Transverse colon (tissue), 4 donors: ENCODE measurements around the gene CD3E. TPM values are rescaled to one million over a fixed set of nuclear protein-coding genes. Genes with fewer than 3 reads are reported as not detected.

Source experiments
- DNase-seq: peaks from one replicate; pipeline ENCODE4 v3.0.0-alpha.2; 2019
- H3K27ac ChIP-seq, 4 donors: fragments of 200-600 bp; sonication (generic); 2 replicates each; pipeline ENCODE4 v1.5.1; 2016 to 2018; ENCODE audit warnings: inconsistent platforms in 4 of 4
- H3K27me3 ChIP-seq: fragments of 200-600 bp; sonication (generic); 2 replicates; pipeline ENCODE4 v1.5.1; 2017; ENCODE audit warnings: inconsistent platforms
- H3K36me3 ChIP-seq, 4 donors: fragments of 200-600 bp; sonication (generic); 2 replicates each; pipeline ENCODE4 v1.5.1; 2017 to 2019; ENCODE audit warnings: inconsistent platforms in 4 of 4
- H3K4me1 ChIP-seq, 4 donors: fragments of 200-600 bp; sonication (generic); 2 replicates each; pipeline ENCODE4 v1.5.1; 2017 to 2020; ENCODE audit warnings: inconsistent platforms in 4 of 4
- H3K4me3 ChIP-seq, 4 donors: fragments of 200-600 bp; sonication (generic); 1 replicate in 1 of 4; 2 replicates in 3 of 4; pipeline versions ENCODE4 v1.5.1 to v1.6.1; 2017 to 2019; ENCODE audit warnings: inconsistent platforms in 4 of 4
- H3K9me3 ChIP-seq, 2 donors: fragments of 200-600 bp; sonication (generic); 2 replicates each; pipeline ENCODE4 v1.5.1; 2017 to 2019; ENCODE audit warnings: inconsistent platforms in 2 of 2
- CTCF ChIP-seq, 5 experiments: fragments of 200-600 bp in 3 of 5; fragments of 450-650 bp in 2 of 5; sonication (generic) in 3 of 5; IDR thresholded peaks; 1 replicate in 2 of 5; 2 replicates in 3 of 5; pipeline ENCODE4 v1.5.1; 2016 to 2017; ENCODE audit warnings: antibody characterized with exemption in 5 of 5, inconsistent platforms in 3 of 5, mild to moderate bottlenecking in 2 of 5, moderate library complexity in 1 of 5
- EP300 ChIP-seq: sonication (generic); formaldehyde crosslinking; IDR thresholded peaks from one replicate; pipeline ENCODE4 v1.6.1; 2017; ENCODE audit warnings: antibody characterized with exemption, low read depth
- POLR2A ChIP-seq: fragments of 450-650 bp; IDR thresholded peaks from one replicate; pipeline ENCODE4 v1.6.1; 2016; ENCODE audit warnings: antibody characterized with exemption, mild to moderate bottlenecking, moderate library complexity
- POLR2AphosphoS5 ChIP-seq, 3 donors: sonication (generic); formaldehyde crosslinking; IDR thresholded peaks; one replicate each; pipeline ENCODE4 v1.6.1; 2016; ENCODE audit warnings: antibody characterized with exemption in 3 of 3
- WGBS, 2 donors: methylation state at CpG; one replicate each; pipeline ENCODE4 v1.1.5; 2018; ENCODE audit warnings: low coverage in 1 of 2; 5-methylcytosine and 5-hydroxymethylcytosine counted together
- in situ Hi-C, 4 donors: fragments of 200-750 bp; cut with MboI; loops; one replicate each; pipeline versions ENCODE4 v1.15.0 to v1.15.1; 2017; ENCODE audit warnings: low sequenced_read_pairs in 3 of 4, low pct_ligation_motif_present in 1 of 4, low pct_unique_long_range_greater_than_20kb in 1 of 4
- intact Hi-C: fragments of 100-400 bp; cut with DNase I; formaldehyde crosslinking; loops from one replicate; pipeline ENCODE4 v1.15.1; 2023; ENCODE audit warnings: low total_unique reads
- total RNA-seq, 4 donors: library from RNA; depleted of rRNA; stranded (reverse); fragments of >200 nt; gene quantifications; one replicate each; pipeline ENCODE4 v1.1.0, GENCODE V29; 2016

Gene CD3E
- total RNA-seq, 4 donors from 2014 or later = 0.80 to 7.1 (median 5.3) TPM

GRCh38 chr11:118310781-118311485, 6.4 kb downstream of the CD3E start:
- Histone ChIP-seq H3K36me3 (no peaks in the 10 kb centered on the region), H3K9me3 (no peaks in the 10 kb centered on the region), H3K4me3 (no peak overlapping the region), H3K27me3 (peaks cover 5% of the 10 kb centered on the region), H3K27ac (peak overlapping the region in 2 of 4 donors; percentile 1 to 7), H3K4me1 (peaks cover 6 to 27% (median 20%) of the 10 kb centered on the region in 4 donors)
- intact Hi-C loops (no loop called here), in situ Hi-C loops (no loop called here)
- 40 to 41% methylated on average over 3 of the region's 3 CpGs for WGBS, 2 donors
- DNase-seq = peak; percentile 28
- peak in 1 of 3 donors; percentile 14 for TF ChIP-seq POLR2AphosphoS5 (IDR thresholded peaks at IDR 0.05)
- TF ChIP-seq CTCF (IDR thresholded peaks at IDR 0.05) = no peak

- DNase-seq = no peak
- Histone ChIP-seq H3K27ac (peak overlapping the region in 1 of 4 donors; percentile 7), H3K4me1 (peaks cover 12 to 33% (median 25%) of the 10 kb centered on the region in 4 donors), H3K27me3 (peaks cover 5% of the 10 kb centered on the region), H3K9me3 (no peaks in the 10 kb centered on the region), H3K36me3 (no peaks in the 10 kb centered on the region), H3K4me3 (no peak overlapping the region)
- 72 to 75% methylated on average over 4 of the region's 4 CpGs for WGBS, 2 donors
- TF ChIP-seq POLR2AphosphoS5 (IDR thresholded peaks at IDR 0.05) (no peak), POLR2A (no peak), EP300 (no peak), CTCF (IDR thresholded peaks at IDR 0.05) (no peak)
- intact Hi-C loops = no loop called here
- in situ Hi-C loops = no loop called here
Measured at GRCh38 chr11:118311518-118311917, 7.0 kb downstream of the CD3E start.

GRCh38 chr11:118312328-118312727, 7.8 kb downstream of the CD3E start:
- DNase-seq = no peak
- Histone ChIP-seq H3K9me3 (no peaks in the 10 kb centered on the region), H3K27ac (no peak overlapping the region), H3K4me3 (no peak overlapping the region), H3K4me1 (peaks cover 18 to 41% (median 33%) of the 10 kb centered on the region in 4 donors), H3K36me3 (no peaks in the 10 kb centered on the region), H3K27me3 (peaks cover 5% of the 10 kb centered on the region)
- no peak for TF ChIP-seq CTCF (IDR thresholded peaks at IDR 0.05)
- TF ChIP-seq EP300 = no peak
- no peak for TF ChIP-seq POLR2A
- 94 to 95% methylated on average over 2 of the region's 2 CpGs for WGBS, 2 donors
- intact Hi-C loops (no loop called here), in situ Hi-C loops (no loop called here)

- intact Hi-C loops = no loop called here
- peaks cover 5% of the 10 kb centered on the region for H3K27me3 ChIP-seq
- 38 to 61% methylated on average over 1 to 4 of the region's 4 CpGs for WGBS, 2 donors
- no peak for TF ChIP-seq EP300
- TF ChIP-seq CTCF (IDR thresholded peaks at IDR 0.05) = no peak
- TF ChIP-seq POLR2A = no peak
- no peak for TF ChIP-seq POLR2AphosphoS5 (IDR thresholded peaks at IDR 0.05)
- H3K27ac ChIP-seq = no peak overlapping the region
- no peaks in the 10 kb centered on the region for H3K36me3 ChIP-seq
- no peaks in the 10 kb centered on the region for H3K9me3 ChIP-seq
- in situ Hi-C loops = no loop called here
- DNase-seq = no peak
- peaks cover 18 to 47% (median 35%) of the 10 kb centered on the region in 4 donors for H3K4me1 ChIP-seq
- no peak overlapping the region for H3K4me3 ChIP-seq
Measured at GRCh38 chr11:118313242-118313641, 8.7 kb downstream of the CD3E start.
